GM19238 (cell line): ENCODE results near the gene HS2ST1.

Source experiments
- DNase-seq: peaks from one replicate; pipeline ENCODE4 v3.0.0; 2011; ENCODE audit warnings: low spot score; ENCODE audit not compliant: insufficient read length

HS2ST1 gene

GRCh38 chr1:87156124-87156523 is 241.7 kb downstream of the HS2ST1 start:
- DNase-seq, result no peak

- no peak for DNase-seq
Measured at GRCh38 chr1:87159378-87159915, 245.0 kb downstream of the HS2ST1 start.
